Measurements from ENCODE around the gene MROH2B. TPM values are rescaled to one million over a fixed set of nuclear protein-coding genes. Genes with fewer than 3 reads are reported as not detected.

MROH2B gene
- total RNA-seq, 1 experiment from 2014 or later: not detected

DNA sequence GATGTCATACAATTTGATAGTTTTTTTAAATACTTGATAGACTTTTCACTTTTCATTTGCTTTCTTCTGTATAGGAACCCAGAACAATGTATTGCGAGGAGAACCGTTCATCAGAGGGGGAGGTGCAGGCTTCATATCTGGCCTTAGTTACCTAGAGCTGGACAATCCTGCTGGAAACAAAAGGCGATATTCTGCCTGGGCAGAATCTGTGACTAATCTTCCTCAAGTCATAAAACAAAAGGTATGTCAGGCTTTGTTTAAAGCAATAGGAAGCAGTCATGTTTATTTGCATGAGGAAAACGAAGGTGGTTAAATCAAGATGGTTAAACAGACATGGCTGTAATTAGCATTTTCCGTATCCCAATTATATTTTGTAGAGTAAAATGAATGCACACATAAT is 115.8 kb downstream of the MROH2B start:
- no peak overlapping the region for H3K4me3 ChIP-seq (ENCODE audit: low read depth in 2 of 2, low read length in 2 of 2)
- no peak for TF ChIP-seq SIN3A (IDR thresholded peaks at IDR 0.05; ENCODE audit: borderline replicate concordance, insufficient read depth, low read depth, low read length)
- TF ChIP-seq TCF7L2 (IDR thresholded peaks at IDR 0.05; ENCODE audit: low read depth, low read length): no peak
- TF ChIP-seq, protein P1, sequence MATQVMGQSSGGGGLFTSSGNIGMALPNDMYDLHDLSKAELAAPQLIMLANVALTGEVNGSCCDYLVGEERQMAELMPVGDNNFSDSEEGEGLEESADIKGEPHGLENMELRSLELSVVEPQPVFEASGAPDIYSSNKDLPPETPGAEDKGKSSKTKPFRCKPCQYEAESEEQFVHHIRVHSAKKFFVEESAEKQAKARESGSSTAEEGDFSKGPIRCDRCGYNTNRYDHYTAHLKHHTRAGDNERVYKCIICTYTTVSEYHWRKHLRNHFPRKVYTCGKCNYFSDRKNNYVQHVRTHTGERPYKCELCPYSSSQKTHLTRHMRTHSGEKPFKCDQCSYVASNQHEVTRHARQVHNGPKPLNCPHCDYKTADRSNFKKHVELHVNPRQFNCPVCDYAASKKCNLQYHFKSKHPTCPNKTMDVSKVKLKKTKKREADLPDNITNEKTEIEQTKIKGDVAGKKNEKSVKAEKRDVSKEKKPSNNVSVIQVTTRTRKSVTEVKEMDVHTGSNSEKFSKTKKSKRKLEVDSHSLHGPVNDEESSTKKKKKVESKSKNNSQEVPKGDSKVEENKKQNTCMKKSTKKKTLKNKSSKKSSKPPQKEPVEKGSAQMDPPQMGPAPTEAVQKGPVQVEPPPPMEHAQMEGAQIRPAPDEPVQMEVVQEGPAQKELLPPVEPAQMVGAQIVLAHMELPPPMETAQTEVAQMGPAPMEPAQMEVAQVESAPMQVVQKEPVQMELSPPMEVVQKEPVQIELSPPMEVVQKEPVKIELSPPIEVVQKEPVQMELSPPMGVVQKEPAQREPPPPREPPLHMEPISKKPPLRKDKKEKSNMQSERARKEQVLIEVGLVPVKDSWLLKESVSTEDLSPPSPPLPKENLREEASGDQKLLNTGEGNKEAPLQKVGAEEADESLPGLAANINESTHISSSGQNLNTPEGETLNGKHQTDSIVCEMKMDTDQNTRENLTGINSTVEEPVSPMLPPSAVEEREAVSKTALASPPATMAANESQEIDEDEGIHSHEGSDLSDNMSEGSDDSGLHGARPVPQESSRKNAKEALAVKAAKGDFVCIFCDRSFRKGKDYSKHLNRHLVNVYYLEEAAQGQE (IDR thresholded peaks at IDR 0.05; ENCODE audit: insufficient read depth in 1 of 2, low read depth in 2 of 2, low read length in 1 of 2): no peak
- TF ChIP-seq, protein P2, sequence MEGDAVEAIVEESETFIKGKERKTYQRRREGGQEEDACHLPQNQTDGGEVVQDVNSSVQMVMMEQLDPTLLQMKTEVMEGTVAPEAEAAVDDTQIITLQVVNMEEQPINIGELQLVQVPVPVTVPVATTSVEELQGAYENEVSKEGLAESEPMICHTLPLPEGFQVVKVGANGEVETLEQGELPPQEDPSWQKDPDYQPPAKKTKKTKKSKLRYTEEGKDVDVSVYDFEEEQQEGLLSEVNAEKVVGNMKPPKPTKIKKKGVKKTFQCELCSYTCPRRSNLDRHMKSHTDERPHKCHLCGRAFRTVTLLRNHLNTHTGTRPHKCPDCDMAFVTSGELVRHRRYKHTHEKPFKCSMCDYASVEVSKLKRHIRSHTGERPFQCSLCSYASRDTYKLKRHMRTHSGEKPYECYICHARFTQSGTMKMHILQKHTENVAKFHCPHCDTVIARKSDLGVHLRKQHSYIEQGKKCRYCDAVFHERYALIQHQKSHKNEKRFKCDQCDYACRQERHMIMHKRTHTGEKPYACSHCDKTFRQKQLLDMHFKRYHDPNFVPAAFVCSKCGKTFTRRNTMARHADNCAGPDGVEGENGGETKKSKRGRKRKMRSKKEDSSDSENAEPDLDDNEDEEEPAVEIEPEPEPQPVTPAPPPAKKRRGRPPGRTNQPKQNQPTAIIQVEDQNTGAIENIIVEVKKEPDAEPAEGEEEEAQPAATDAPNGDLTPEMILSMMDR (IDR thresholded peaks at IDR 0.05): no peak
- no peaks in the 10 kb centered on the region for H3K4me1 ChIP-seq (ENCODE audit: control insufficient read depth, insufficient read depth, low read length)
- H3K9me3 ChIP-seq (ENCODE audit: control insufficient read depth, insufficient read depth, low read depth, low read length): no peaks in the 10 kb centered on the region
- intact Hi-C loops (cut with micrococcal nuclease; ENCODE audit: unreplicated experiment): no loop called here
- ChIA-PET CTCF (no interaction called here), POLR2A (no interaction called here)
- no TSS peak for BruUV-seq (replicated peaks)
- no peaks in the 10 kb centered on the region for H3K27me3 ChIP-seq (ENCODE audit: control insufficient read depth, insufficient read depth, low read length)
- H3K36me3 ChIP-seq (ENCODE audit: control insufficient read depth, insufficient read depth, low read length): no peaks in the 10 kb centered on the region
- ATAC-seq (no peak), DNase-seq (ENCODE audit: low read depth, low spot score) (no peak)
- in situ Hi-C loops (cut with HindIII; ENCODE audit: low pct_unique_long_range_greater_than_20kb, low sequenced_read_pairs): no loop called here
- H3K27ac ChIP-seq (ENCODE audit: low read length): no peak overlapping the region

Other genes with a start within 250 kb of the MROH2B start
- 916 TPM for gene RPL37, start 236.1 kb downstream of the MROH2B start, total RNA-seq (2021; ENCODE audit: unreplicated experiment)
- 0.49 TPM for gene CARD6, start 230.0 kb downstream of the MROH2B start, total RNA-seq (2021; ENCODE audit: unreplicated experiment)
- 1.4 TPM for gene C7, start 161.8 kb downstream of the MROH2B start, total RNA-seq (2021; ENCODE audit: unreplicated experiment)
- gene C6, start 142.2 kb upstream of the MROH2B start, total RNA-seq (2021; ENCODE audit: unreplicated experiment): 0.13 TPM

Data from Panc1 (cell line).